WTC11 (cell line): ENCODE data around the gene PGD. TPM values are rescaled to one million over a fixed set of nuclear protein-coding genes. Genes with fewer than 3 reads are reported as not detected.
"Not testable (repeated sequence)": the region's sequence is repeated elsewhere in the genome, so short reads cannot be mapped to it uniquely, and the experiment has no call there.

Experiments used
- ATAC-seq: fragments of 200-7000 bp; cut with Tn5 transposase; 2 replicates; pipeline ENCODE4 v1.10.0; 2021; ENCODE audit warnings: mild to moderate bottlenecking, moderate library complexity
- CTCF ChIA-PET: fragments of 300-600 bp; sonication (Branson Sonifier 250); formaldehyde crosslinking; loops from one replicate; lab custom pipeline; 2021; ENCODE audit warnings: antibody characterized with exemption; lab: Charles Lee
- POLR2A ChIA-PET: fragments of 350-600 bp; sonication (Branson Sonifier 250); formaldehyde crosslinking; loops from one replicate; lab custom pipeline; 2021; ENCODE audit warnings: antibody characterized with exemption; lab: Charles Lee
- DNase-seq: peaks from one replicate; pipeline ENCODE4 v3.0.0; 2021; ENCODE audit warnings: low spot score
- H3K27ac Mint-ChIP-seq: 2 replicates; pipeline ENCODE4 v1.8.0; 2021; ENCODE audit warnings: mixed read lengths
- H3K27me3 Mint-ChIP-seq: 2 replicates; pipeline ENCODE4 v1.8.0; 2021; ENCODE audit warnings: low read depth, mild to moderate bottlenecking, moderate library complexity, mixed read lengths
- H3K36me3 Mint-ChIP-seq: 2 replicates; pipeline ENCODE4 v1.8.0; 2021; ENCODE audit warnings: mixed read lengths
- H3K4me1 Mint-ChIP-seq: 2 replicates; pipeline ENCODE4 v1.8.0; 2022; ENCODE audit warnings: mixed read lengths
- H3K4me3 Mint-ChIP-seq: 2 replicates; pipeline ENCODE4 v1.8.0; 2021; ENCODE audit warnings: mild to moderate bottlenecking, moderate library complexity, mixed read lengths
- H3K9me3 Mint-ChIP-seq: 2 replicates; pipeline ENCODE4 v1.8.0; 2021; ENCODE audit warnings: mixed read lengths
- AR ChIP-seq: fragments of 250-450 bp; sonication (Bioruptor Pico); IDR thresholded peaks from 2 replicates; pipeline ENCODE4 v1.9.0; 2021; ENCODE audit warnings: mild to moderate bottlenecking
- CREB1 ChIP-seq: sonication (generic); formaldehyde crosslinking; IDR thresholded peaks from 2 replicates; pipeline ENCODE4 v1.8.0; 2023; ENCODE audit warnings: mild to moderate bottlenecking, missing genetic modification reagents
- CTCF ChIP-seq: fragments of 200-600 bp; IDR thresholded peaks from 2 replicates; pipeline ENCODE4 v1.8.0; 2022; ENCODE audit warnings: antibody characterized with exemption
- E2F1 ChIP-seq: sonication (generic); formaldehyde crosslinking; IDR thresholded peaks from 2 replicates; pipeline ENCODE4 v1.8.0; 2022; ENCODE audit warnings: mild to moderate bottlenecking, missing genetic modification reagents
- E2F5 ChIP-seq: sonication (generic); formaldehyde crosslinking; IDR thresholded peaks from 2 replicates; pipeline ENCODE4 v1.8.1; 2022; ENCODE audit warnings: mild to moderate bottlenecking, moderate library complexity, missing genetic modification reagents
- FOXK1 ChIP-seq: sonication (generic); formaldehyde crosslinking; IDR thresholded peaks from 2 replicates; pipeline ENCODE4 v1.8.0; 2022; ENCODE audit warnings: mild to moderate bottlenecking, moderate library complexity, missing genetic modification reagents
- GABPB1 ChIP-seq: sonication (generic); formaldehyde crosslinking; IDR thresholded peaks from 2 replicates; pipeline ENCODE4 v1.8.1; 2023; ENCODE audit warnings: mild to moderate bottlenecking, missing genetic modification reagents
- HMGXB4 ChIP-seq: sonication (generic); formaldehyde crosslinking; IDR thresholded peaks from 2 replicates; pipeline ENCODE4 v1.8.1; 2023; ENCODE audit warnings: mild to moderate bottlenecking, moderate library complexity, missing genetic modification reagents
- KAT7 ChIP-seq: sonication (generic); formaldehyde crosslinking; IDR thresholded peaks from 2 replicates; pipeline ENCODE4 v1.8.1; 2023; ENCODE audit warnings: missing genetic modification reagents, mild to moderate bottlenecking, borderline replicate concordance
- MYBL2 ChIP-seq: sonication (generic); formaldehyde crosslinking; IDR thresholded peaks from 2 replicates; pipeline ENCODE4 v1.8.1; 2023; ENCODE audit warnings: mild to moderate bottlenecking, moderate library complexity, missing genetic modification reagents
- OVOL2 ChIP-seq: fragments of 250-450 bp; sonication (Bioruptor Pico); IDR thresholded peaks from 2 replicates; pipeline ENCODE4 v1.9.0; 2021; ENCODE audit warnings: mild to moderate bottlenecking, borderline replicate concordance
- TEAD1 ChIP-seq: sonication (generic); formaldehyde crosslinking; IDR thresholded peaks from 2 replicates; pipeline ENCODE4 v1.8.0; 2022; ENCODE audit warnings: mild to moderate bottlenecking, missing genetic modification reagents
- TP53 ChIP-seq: sonication (generic); formaldehyde crosslinking; IDR thresholded peaks from 2 replicates; pipeline ENCODE4 v1.8.1; 2023; ENCODE audit warnings: mild to moderate bottlenecking, missing genetic modification reagents
- ZNF512 ChIP-seq: sonication (generic); formaldehyde crosslinking; IDR thresholded peaks from 2 replicates; pipeline ENCODE4 v1.8.1; 2022; ENCODE audit warnings: missing genetic modification reagents, borderline replicate concordance
- total RNA-seq: library from RNA; stranded (reverse); gene quantifications from 3 replicates; pipeline ENCODE4 v1.2.3, GENCODE V29; 2021

PGD gene
- total RNA-seq, 1 experiment from 2014 or later: 278 TPM

- Mint-ChIP-seq H3K27me3 (no peaks in the 10 kb centered on the region), H3K4me1 (no peaks in the 10 kb centered on the region), H3K27ac (no peak overlapping the region), H3K36me3 (peaks cover 59% of the 10 kb centered on the region), H3K4me3 (no peak overlapping the region)
- ATAC-seq (no peak), DNase-seq (no peak)
- CTCF ChIA-PET: no interaction called here
- POLR2A ChIA-PET: no interaction called here
- TF ChIP-seq TP53: no peak
- TF ChIP-seq OVOL2 (CRISPR knock-in tag): no peak
- TF ChIP-seq GABPB1 (CRISPR knock-in tag): peak; percentile 91
- TF ChIP-seq, all 79 proteins: peak for 1
- no peaks in the 10 kb centered on the region for H3K9me3 Mint-ChIP-seq
Observed at GRCh38 chr1:10374442-10374860, 24.4 kb upstream of the PGD start.

- H3K4me1 Mint-ChIP-seq, H3K27ac Mint-ChIP-seq, H3K4me3 Mint-ChIP-seq, POLR2A ChIA-PET, H3K27me3 Mint-ChIP-seq, H3K9me3 Mint-ChIP-seq: not testable (repeated sequence)
- ATAC-seq: peak; percentile 77
- peaks cover 49% of the 10 kb centered on the region for H3K36me3 Mint-ChIP-seq
- DNase-seq: peak; percentile 54
- CTCF ChIA-PET: interaction anchor here (0.6 to 2.2 kb wide), 12 partner anchors 8 to 420 kb away, joined by 3 to 11 read pairs (median 4); partner anchors contain the start of genes CENPS and PGD
- TF ChIP-seq CTCF: peak; percentile 60
Observed at GRCh38 chr1:10377365-10378029, 21.4 kb upstream of the PGD start.

GRCh38 chr1:10378081-10378841, 20.6 kb upstream of the PGD start:
- Mint-ChIP-seq H3K36me3 (peaks cover 55% of the 10 kb centered on the region), H3K4me1 (no peaks in the 10 kb centered on the region), H3K27ac (no peak overlapping the region), H3K4me3 (no peak overlapping the region), H3K27me3 (no peaks in the 10 kb centered on the region), H3K9me3 (no peaks in the 10 kb centered on the region)
- ATAC-seq (no peak), DNase-seq (no peak)
- CTCF ChIA-PET: interaction anchor here (0.9 to 2.1 kb wide), 8 partner anchors 7 to 116 kb away, joined by 3 to 11 read pairs (median 6); partner anchors contain the start of genes CENPS and PGD
- POLR2A ChIA-PET: no interaction called here
- TF ChIP-seq AR (CRISPR knock-in tag) (no peak), E2F1 (no peak), E2F5 (CRISPR knock-in tag) (no peak), MYBL2 (no peak), HMGXB4 (CRISPR knock-in tag) (no peak), TEAD1 (CRISPR knock-in tag) (no peak), FOXK1 (CRISPR knock-in tag) (no peak), CREB1 (CRISPR knock-in tag) (no peak), KAT7 (no peak), ZNF512 (CRISPR knock-in tag) (no peak)
